Right lung (tissue), 5 donors: ENCODE measurements around the gene FOXB1. TPM values are rescaled to one million over a fixed set of nuclear protein-coding genes. Genes with fewer than 3 reads are reported as not detected.

Experiments used
- DNase-seq, 2 donors: peaks; one replicate each; pipeline ENCODE4 v3.0.0-alpha.2; 2013
- polyA plus RNA-seq, 5 donors: library from polyadenylated mRNA; unstranded; fragments of 120-200 nt; gene quantifications; one replicate each; pipeline versions ENCODE4 v1.2.1 to v1.2.3, GENCODE V29; 2013; ENCODE audit warnings: inconsistent platforms in 1 of 5, low replicate concordance in 1 of 5; ENCODE audit not compliant: insufficient read length in 5 of 5, insufficient read depth in 1 of 5

The FOXB1 gene
- polyA plus RNA-seq, 5 donors = not detected

DNA sequence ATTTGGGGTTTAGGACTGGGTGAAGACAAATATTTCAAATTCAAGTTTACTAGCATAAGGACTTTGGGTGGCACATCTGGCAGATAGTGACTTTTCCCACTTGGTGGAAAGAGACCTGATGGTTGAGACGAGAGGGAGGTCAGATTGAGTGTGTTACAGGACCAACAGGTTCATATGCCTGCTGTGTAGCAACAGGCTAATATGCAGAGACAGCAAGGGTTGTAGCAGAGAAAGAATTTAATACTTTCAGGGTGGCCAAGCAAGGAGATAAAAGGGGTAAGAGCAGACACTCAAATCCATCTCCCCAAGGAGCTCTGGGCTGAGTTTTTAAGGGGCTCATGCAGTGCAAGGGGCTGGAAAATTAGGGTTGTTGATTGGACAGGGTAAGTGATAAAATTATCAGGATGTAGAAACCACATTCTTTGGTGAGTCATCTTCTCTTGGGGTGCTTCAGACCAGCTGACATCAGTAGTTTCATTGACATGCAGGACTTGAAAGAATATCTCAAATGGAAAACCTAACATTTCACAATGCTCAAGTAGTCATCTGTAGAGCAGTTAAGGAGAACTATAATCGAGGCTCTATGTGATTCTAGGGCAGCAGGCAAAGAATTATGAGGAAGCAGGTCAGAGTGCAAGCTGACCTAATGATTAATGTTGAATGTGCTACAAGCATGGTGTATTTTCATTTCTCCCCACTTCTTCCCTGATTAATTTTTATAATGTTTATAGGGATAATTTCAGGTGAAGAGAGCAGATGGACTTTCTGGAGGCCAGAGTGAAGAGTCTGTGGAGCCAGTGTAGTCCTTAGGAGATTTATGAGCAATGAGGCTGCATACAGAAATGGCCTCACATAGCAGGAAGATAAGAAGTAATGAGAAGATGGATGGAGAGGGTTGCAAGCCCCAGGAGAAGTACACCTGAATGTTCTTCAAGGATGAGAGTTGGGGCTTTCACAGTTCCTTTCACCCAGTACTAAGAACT, 13.7 kb downstream of the FOXB1 start:
- DNase-seq = no peak

DNA sequence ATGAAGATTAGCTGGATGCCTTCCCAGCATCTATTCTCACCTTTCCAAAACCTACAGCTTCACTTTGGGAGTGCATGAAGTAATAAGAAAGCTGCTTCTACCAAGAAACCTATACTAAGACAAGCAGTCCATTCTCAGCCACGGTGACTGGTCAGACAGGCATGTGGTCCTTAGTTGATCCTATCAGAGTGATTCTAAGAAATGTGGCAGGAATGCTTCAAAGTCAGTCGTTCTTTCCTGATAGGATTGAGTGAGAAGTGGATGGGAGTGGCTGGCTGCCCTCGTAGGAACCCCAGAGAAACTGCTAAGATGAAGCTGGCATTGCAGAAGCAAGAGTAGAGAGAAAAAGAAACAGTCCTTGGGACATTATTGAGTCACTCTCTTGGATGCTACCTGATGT, 16.6 kb downstream of the FOXB1 start:
- DNase-seq = no peak

GRCh38 chr15:60021589-60022378, 17.7 kb downstream of the FOXB1 start:
- no peak for DNase-seq

- DNase-seq = no peak
Measured at GRCh38 chr15:60022379-60022741, 18.2 kb downstream of the FOXB1 start.

- DNase-seq = no peak
Measured at GRCh38 chr15:60026555-60026954, 22.4 kb downstream of the FOXB1 start.

- no peak for DNase-seq
Measured at GRCh38 chr15:60035344-60035743, 31.2 kb downstream of the FOXB1 start.

DNA sequence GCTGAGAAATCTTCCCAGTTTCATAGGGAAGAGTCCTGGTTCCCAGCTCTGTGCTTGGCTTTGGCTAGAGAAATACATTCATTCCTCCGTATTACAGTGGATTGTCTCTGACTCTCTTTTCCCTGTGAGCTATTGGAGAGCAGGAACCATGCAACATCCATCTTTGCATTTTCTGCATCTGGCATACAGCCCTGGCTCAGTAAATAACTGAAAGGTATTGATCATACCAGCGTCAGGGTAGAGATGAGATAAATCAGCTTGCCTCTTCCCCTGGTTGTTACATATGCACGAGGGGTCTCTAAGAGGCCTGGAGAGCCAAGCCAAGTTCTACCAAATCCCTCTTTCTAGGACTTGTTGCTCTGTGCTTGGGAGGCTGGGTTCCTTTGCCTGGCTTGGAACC, 35.2 kb downstream of the FOXB1 start:
- DNase-seq = no peak

DNA sequence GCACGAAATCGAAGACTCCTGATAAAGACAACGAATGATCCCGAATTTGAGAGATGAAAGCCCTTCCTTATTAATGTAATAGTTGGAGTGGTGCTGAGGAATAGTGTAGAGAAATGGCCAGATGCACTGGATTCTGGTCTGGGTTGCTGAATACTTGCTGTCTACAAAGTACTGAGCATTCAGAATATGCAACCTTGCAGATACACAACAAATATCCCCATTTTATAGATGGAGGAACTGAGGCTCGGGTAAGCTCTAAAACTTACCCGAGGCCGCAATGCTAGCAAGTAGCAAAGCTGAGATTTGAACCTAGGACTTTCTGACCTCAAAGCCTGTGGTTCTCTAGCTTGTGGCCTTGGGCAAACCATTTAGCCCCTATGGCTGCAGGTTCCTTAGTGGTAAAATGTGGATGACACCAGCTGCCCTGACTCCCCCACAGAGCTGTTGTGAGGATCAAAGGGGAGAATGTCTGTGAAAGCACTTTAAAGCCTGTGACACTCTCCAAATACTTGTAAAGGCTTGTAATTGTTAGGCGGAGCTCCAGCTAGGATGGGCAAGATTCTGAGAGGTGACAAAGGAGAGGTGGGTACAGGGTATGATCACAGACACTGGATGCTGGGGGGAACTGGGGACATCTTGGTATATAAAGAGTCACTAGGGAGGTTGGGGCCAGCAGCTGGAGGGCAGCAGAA, 39.8 kb downstream of the FOXB1 start:
- DNase-seq = no peak

DNA sequence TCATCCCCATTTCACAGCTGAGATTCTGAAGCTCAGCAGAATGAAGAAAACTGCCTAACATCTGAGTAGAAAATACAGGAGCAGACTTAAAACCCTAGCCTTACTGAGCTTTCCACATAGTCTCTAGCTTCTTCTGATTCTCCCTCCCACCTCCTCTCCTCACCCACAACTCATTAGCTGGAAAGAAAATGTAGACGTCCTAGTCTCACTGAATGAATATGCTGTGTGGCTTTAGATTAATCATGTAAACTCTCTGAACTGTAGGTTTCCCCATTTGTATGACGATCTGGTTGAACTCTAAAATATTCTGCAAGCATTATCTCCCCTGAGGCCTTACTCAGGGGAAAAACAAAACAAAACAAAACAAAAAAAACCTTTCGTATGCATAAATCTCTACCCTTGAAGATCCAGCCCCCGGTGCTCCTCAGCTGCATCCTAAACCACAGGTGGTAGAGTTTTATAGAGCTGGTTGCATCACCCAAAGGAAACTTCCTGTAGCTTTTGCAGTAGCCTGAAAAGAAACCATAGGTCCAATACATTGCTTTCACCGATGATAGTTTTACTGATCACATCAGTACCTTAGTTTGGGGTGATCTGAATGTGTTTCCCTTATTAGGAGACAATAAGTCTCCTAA, 40.6 kb downstream of the FOXB1 start:
- DNase-seq = no peak

GRCh38 chr15:60047701-60048100, 43.6 kb downstream of the FOXB1 start:
- no peak for DNase-seq

DNA sequence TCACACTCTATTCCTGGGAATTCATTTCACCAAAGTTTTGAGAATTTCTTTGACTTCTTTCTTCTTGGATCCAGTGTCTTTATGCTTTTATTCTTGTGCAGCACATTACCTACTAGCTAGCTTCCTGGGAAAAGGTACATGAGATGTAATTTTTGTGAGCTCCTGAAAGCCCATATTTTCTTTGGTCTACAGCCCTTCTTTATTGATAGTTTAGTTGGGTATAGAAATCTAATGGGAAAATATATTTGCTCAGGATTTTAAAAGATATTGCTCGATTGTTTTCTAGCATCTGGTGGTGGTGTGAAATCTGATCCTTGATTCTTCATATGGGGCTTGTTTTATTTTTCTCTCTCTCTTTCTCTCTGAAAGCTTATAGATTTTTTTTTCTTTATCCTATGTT, 45.8 kb downstream of the FOXB1 start:
- DNase-seq = no peak

GRCh38 chr15:60052796-60053195, 48.7 kb downstream of the FOXB1 start:
- DNase-seq = no peak

DNA sequence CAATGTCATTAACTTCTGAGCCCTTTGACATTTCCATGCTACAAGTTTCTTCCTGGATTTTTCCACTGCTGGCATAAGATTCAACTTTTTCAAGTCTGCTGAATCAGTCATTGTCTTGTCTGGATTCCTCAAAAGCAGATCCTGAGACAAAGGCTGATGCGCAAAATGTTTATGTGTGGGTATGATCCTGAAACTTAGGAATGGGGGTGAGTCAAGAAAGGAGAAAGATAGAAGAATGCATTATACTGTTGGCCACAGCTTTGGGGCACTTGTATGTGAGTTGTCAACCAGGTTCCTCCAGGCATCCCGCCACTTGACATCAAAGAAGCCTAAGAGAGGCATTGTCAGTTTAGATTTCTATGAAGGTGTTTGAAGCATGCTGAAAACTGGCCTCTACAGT, 50.4 kb downstream of the FOXB1 start:
- DNase-seq = no peak
